GM19397 (cell line): ENCODE results near the gene SCLT1.
"Not testable (repeated sequence)": the region's sequence is repeated elsewhere in the genome, so short reads cannot be mapped to it uniquely, and the experiment has no call there.

ENCODE experiments used
- ATAC-seq: cut with Tn5 transposase; IDR thresholded peaks from one replicate; pipeline ENCODE4 v1.9.1; 2021; ENCODE audit warnings: mild to moderate bottlenecking, moderate library complexity; ENCODE audit not compliant: unreplicated experiment

SCLT1 gene

GRCh38 chr4:129080129-129080528 lies 13.2 kb downstream of the SCLT1 start:
- ATAC-seq: no peak

- ATAC-seq: no peak
Measured at GRCh38 chr4:129077326-129077725, 16.0 kb downstream of the SCLT1 start.

- not testable (repeated sequence) for ATAC-seq
Measured at GRCh38 chr4:129069537-129069936, 23.8 kb downstream of the SCLT1 start.

- no peak for ATAC-seq
Measured at GRCh38 chr4:129064717-129065116, 28.6 kb downstream of the SCLT1 start.

- no peak for ATAC-seq
Measured at GRCh38 chr4:129063640-129064039, 29.7 kb downstream of the SCLT1 start.

- no peak for ATAC-seq
Measured at GRCh38 chr4:129062580-129062979, 30.8 kb downstream of the SCLT1 start.

GRCh38 chr4:129059028-129059427 lies 34.3 kb downstream of the SCLT1 start:
- ATAC-seq: no peak

GRCh38 chr4:129046055-129046959 lies 47.0 kb downstream of the SCLT1 start:
- no peak for ATAC-seq

- no peak for ATAC-seq
Measured at GRCh38 chr4:129043523-129043922, 49.8 kb downstream of the SCLT1 start.

GRCh38 chr4:129040471-129040870 lies 52.9 kb downstream of the SCLT1 start:
- ATAC-seq: no peak

GRCh38 chr4:129037093-129037492 lies 56.2 kb downstream of the SCLT1 start:
- no peak for ATAC-seq

GRCh38 chr4:129014566-129015509 lies 78.5 kb downstream of the SCLT1 start:
- no peak for ATAC-seq

- no peak for ATAC-seq
Measured at GRCh38 chr4:129008096-129008495, 85.2 kb downstream of the SCLT1 start.

GRCh38 chr4:128986908-128987307 lies 106.4 kb downstream of the SCLT1 start:
- no peak for ATAC-seq

GRCh38 chr4:128986019-128986418 lies 107.3 kb downstream of the SCLT1 start:
- no peak for ATAC-seq

GRCh38 chr4:128983771-128984485 lies 109.4 kb downstream of the SCLT1 start:
- ATAC-seq: no peak

- no peak for ATAC-seq
Measured at GRCh38 chr4:128981377-128981776, 112.0 kb downstream of the SCLT1 start.

- ATAC-seq: no peak
Measured at GRCh38 chr4:128980816-128981326, 112.5 kb downstream of the SCLT1 start.

- no peak for ATAC-seq
Measured at GRCh38 chr4:128979934-128980333, 113.4 kb downstream of the SCLT1 start.

GRCh38 chr4:128978985-128979384 lies 114.4 kb downstream of the SCLT1 start:
- no peak for ATAC-seq

- no peak for ATAC-seq
Measured at GRCh38 chr4:128974136-128974581, 119.2 kb downstream of the SCLT1 start.
